ENCODE measurements around the gene CRYBB1.

DNA sequence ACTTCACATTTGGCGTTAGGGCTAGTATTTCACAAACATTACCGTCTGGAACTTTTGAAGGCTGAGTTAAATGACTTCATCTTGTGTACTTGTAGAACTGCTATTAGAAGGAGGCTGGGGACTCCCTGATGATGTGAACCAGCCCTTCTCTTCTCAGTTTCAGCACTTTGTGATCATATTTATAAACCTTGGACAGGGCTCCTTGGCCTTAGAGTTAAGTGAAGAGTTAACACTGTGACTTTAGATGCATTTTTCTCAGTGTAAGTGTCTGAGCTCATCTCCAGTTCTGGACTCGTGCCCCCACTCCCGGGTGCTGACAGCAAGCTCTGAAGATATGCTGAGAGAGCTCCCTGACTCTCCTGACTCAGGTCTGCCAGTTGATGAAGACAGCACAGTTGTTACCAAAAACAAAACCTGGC lies 48.0 kb upstream of the CRYBB1 start:
- TF ChIP-seq, protein P1, sequence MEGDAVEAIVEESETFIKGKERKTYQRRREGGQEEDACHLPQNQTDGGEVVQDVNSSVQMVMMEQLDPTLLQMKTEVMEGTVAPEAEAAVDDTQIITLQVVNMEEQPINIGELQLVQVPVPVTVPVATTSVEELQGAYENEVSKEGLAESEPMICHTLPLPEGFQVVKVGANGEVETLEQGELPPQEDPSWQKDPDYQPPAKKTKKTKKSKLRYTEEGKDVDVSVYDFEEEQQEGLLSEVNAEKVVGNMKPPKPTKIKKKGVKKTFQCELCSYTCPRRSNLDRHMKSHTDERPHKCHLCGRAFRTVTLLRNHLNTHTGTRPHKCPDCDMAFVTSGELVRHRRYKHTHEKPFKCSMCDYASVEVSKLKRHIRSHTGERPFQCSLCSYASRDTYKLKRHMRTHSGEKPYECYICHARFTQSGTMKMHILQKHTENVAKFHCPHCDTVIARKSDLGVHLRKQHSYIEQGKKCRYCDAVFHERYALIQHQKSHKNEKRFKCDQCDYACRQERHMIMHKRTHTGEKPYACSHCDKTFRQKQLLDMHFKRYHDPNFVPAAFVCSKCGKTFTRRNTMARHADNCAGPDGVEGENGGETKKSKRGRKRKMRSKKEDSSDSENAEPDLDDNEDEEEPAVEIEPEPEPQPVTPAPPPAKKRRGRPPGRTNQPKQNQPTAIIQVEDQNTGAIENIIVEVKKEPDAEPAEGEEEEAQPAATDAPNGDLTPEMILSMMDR (IDR thresholded peaks at IDR 0.05 in 8 of 11, conservative IDR thresholded peaks at IDR 0.05 in 3 of 11): peak in 3 of 11 experiments; percentile 9 to 15 (median 13)
- TF ChIP-seq POLR2A (IDR thresholded peaks at IDR 0.05) (no peak), POLR2AphosphoS5 (IDR thresholded peaks at IDR 0.05) (no peak)
